GM12872 (cell line): ENCODE data around the gene CREB5.

Experiments used
- CTCF ChIP-seq: IDR thresholded peaks from 3 replicates; pipeline ENCODE4 v1.5.1; 2011; ENCODE audit warnings: low read depth, mild to moderate bottlenecking, low read length, moderate library complexity; ENCODE audit not compliant: insufficient read depth

The CREB5 gene

GRCh38 chr7:28704706-28705105 lies 292.4 kb downstream of the CREB5 start:
- no peak for TF ChIP-seq CTCF

GRCh38 chr7:28705350-28705749 lies 293.0 kb downstream of the CREB5 start:
- no peak for TF ChIP-seq CTCF

- TF ChIP-seq CTCF, result no peak
These were observed 294.3 kb downstream of the CREB5 start for GRCh38 chr7:28706584-28706983.

GRCh38 chr7:28707291-28707690 lies 295.0 kb downstream of the CREB5 start:
- no peak for TF ChIP-seq CTCF

- TF ChIP-seq CTCF, result no peak
These were observed 296.0 kb downstream of the CREB5 start for GRCh38 chr7:28708033-28708951.

GRCh38 chr7:28709748-28710147 lies 297.4 kb downstream of the CREB5 start:
- no peak for TF ChIP-seq CTCF

- no peak for TF ChIP-seq CTCF
These were observed 298.8 kb downstream of the CREB5 start for GRCh38 chr7:28711114-28711513.
